GM23248 (cell line): Measurements from ENCODE around the gene SMG1. TPM values are rescaled to one million over a fixed set of nuclear protein-coding genes. Genes with fewer than 3 reads are reported as not detected.

Source experiments
- DNase-seq: peaks from one replicate; pipeline ENCODE4 v3.0.0-alpha.2; 2015
- H2AFZ ChIP-seq: fragments of 200-600 bp; sonication (generic); 2 replicates; pipeline ENCODE4 v1.6.1; 2016; ENCODE audit warnings: antibody characterized with exemption
- H3F3A ChIP-seq: fragments of 200-600 bp; sonication (generic); 2 replicates; pipeline ENCODE4 v1.6.1; 2016; ENCODE audit warnings: mild to moderate bottlenecking, antibody characterized with exemption, mixed run types; ENCODE audit not compliant: insufficient read depth
- H3K27ac ChIP-seq: fragments of 200-600 bp; sonication (generic); 2 replicates; pipeline ENCODE4 v1.5.1; 2016; ENCODE audit warnings: mild to moderate bottlenecking
- H3K27me3 ChIP-seq: fragments of 200-600 bp; sonication (generic); replicated peaks from 2 replicates; pipeline ENCODE4 v1.6.1; 2016; ENCODE audit warnings: mild to moderate bottlenecking; ENCODE audit not compliant: insufficient read depth
- H3K36me3 ChIP-seq: fragments of 200-600 bp; sonication (generic); 2 replicates; pipeline ENCODE4 v1.6.1; 2016; ENCODE audit warnings: low read depth, mild to moderate bottlenecking
- H3K4me1 ChIP-seq: fragments of 200-600 bp; sonication (generic); 2 replicates; pipeline ENCODE4 v1.6.1; 2016; ENCODE audit warnings: mild to moderate bottlenecking; ENCODE audit not compliant: insufficient read depth
- H3K4me2 ChIP-seq: fragments of 200-600 bp; sonication (generic); one replicate; pipeline ENCODE4 v1.6.1; 2016; ENCODE audit warnings: mild to moderate bottlenecking; ENCODE audit not compliant: unreplicated experiment
- H3K4me3 ChIP-seq: fragments of 200-600 bp; sonication (generic); 2 replicates; pipeline ENCODE4 v1.5.1; 2016; ENCODE audit warnings: mild to moderate bottlenecking
- H3K79me2 ChIP-seq: fragments of 200-600 bp; sonication (generic); 2 replicates; pipeline ENCODE4 v1.6.1; 2016; ENCODE audit warnings: mild to moderate bottlenecking; ENCODE audit not compliant: insufficient read depth
- H3K9ac ChIP-seq: fragments of 200-600 bp; sonication (generic); 2 replicates; pipeline ENCODE4 v1.6.1; 2016; ENCODE audit warnings: mild to moderate bottlenecking
- H3K9me2 ChIP-seq: fragments of 200-600 bp; sonication (generic); 2 replicates; pipeline ENCODE4 v1.6.1; 2016; ENCODE audit warnings: mixed run types, mild to moderate bottlenecking, moderate library complexity; ENCODE audit not compliant: insufficient read depth
- H3K9me3 ChIP-seq: fragments of 200-600 bp; sonication (generic); one replicate; pipeline ENCODE4 v1.6.1; 2017; ENCODE audit warnings: low read depth
- H4K20me1 ChIP-seq: fragments of 200-600 bp; sonication (generic); 2 replicates; pipeline ENCODE4 v1.6.0; 2016; ENCODE audit not compliant: insufficient read depth
- EZH2 ChIP-seq: fragments of 200-600 bp; sonication (generic); IDR thresholded peaks from 2 replicates; pipeline ENCODE4 v1.6.1; 2018; ENCODE audit warnings: antibody characterized with exemption, mild to moderate bottlenecking; ENCODE audit not compliant: insufficient read depth, poor library complexity, severe bottlenecking
- EZH2phosphoT487 ChIP-seq: fragments of 200-600 bp; sonication (generic); IDR thresholded peaks from 2 replicates; pipeline ENCODE4 v1.6.1; 2018; ENCODE audit warnings: antibody characterized with exemption, moderate library complexity, mild to moderate bottlenecking, low read depth; ENCODE audit not compliant: insufficient read depth
- WGBS, 2 experiments: methylation state at CpG; one replicate each; pipeline ENCODE4 v1.1.6; 2015 to 2017; ENCODE audit warnings: low lambda C conversion rate in 2 of 2, low coverage in 1 of 2; ENCODE audit errors: missing lambda C conversion rate in 2 of 2; 5-methylcytosine and 5-hydroxymethylcytosine counted together
- in situ Hi-C: fragments of 300-500 bp; cut with MboI; formaldehyde crosslinking; loops from 2 replicates; pipeline ENCODE4 v1.15.0; 2020
- polyA plus RNA-seq: library from polyadenylated mRNA; unstranded; fragments of >200 nt; fragmentation: Nextera tagmentation; extraction: Ambion mirVana; gene quantifications from 2 replicates; pipeline ENCODE4 v1.2.1, GENCODE V29; 2016
- total RNA-seq: library from RNA; depleted of rRNA; stranded (reverse); fragments of >200 nt; shearing (Covaris generic); gene quantifications from 2 replicates; pipeline ENCODE4 v1.2.3, GENCODE V29; 2014

Gene SMG1
- total and polyA plus RNA-seq, 2 experiments from 2014 or later = 9.3 to 37.1 TPM

DNA sequence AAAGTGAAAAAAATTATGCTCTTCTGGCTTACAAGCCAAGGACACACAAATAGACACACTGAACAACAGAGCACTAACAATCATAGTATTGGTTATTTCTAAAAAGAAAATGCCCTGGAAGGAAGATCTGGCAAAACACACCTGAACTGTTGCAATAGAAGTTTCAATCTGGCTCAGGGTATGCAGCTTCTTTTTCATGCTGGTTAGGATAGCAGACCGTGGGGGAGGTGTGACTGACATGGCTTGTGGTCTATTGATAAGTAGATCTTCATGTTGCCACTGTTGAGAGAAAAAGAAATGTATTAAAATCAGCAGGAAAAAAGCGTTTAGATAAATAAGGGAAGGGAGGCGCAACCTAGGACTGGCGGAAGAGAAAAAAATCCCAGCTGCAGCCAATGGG, 98.3 kb downstream of the SMG1 start:
- H3K9me2 ChIP-seq = no peaks in the 10 kb centered on the region
- H3K9me3 ChIP-seq = no peaks in the 10 kb centered on the region
- H3K27ac ChIP-seq = no peak overlapping the region
- no peaks in the 10 kb centered on the region for H3K27me3 ChIP-seq
- H3K4me2 ChIP-seq = no peak overlapping the region
- H3K9ac ChIP-seq = no peak overlapping the region
- DNase-seq = no peak
- peaks cover 46% of the 10 kb centered on the region for H3K36me3 ChIP-seq
- H3F3A ChIP-seq = no peaks in the 10 kb centered on the region
- H3K4me3 ChIP-seq = no peak overlapping the region
- no peaks in the 10 kb centered on the region for H4K20me1 ChIP-seq
- no peak overlapping the region for H2AFZ ChIP-seq
- TF ChIP-seq EZH2phosphoT487 (no peak), EZH2 (no peak)
- 83 to 89% methylated on average over 4 of the region's 4 CpGs for WGBS, 2 experiments
- no peaks in the 10 kb centered on the region for H3K79me2 ChIP-seq
- in situ Hi-C loops = no loop called here
- H3K4me1 ChIP-seq = no peaks in the 10 kb centered on the region

DNA sequence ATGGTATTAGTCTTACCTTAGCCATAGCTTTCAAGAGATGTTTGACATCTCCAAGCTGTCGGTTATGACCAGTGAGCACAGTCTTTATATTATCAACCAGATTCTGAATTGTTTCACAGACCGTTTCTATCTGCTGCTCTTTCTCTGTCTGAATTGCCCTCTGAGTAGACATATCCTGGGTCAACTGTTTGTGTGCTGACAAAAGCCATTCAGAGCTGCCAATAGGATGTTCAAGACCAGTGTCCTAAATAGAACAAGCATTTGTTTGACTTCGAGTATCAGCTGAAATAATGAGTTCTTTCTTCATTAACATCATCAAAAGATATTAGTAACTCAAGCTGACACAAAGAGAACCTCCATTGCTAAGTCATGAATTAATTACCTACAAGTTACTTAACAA, 109.9 kb downstream of the SMG1 start:
- Histone ChIP-seq H3K9me2 (no peaks in the 10 kb centered on the region), H3K9me3 (no peaks in the 10 kb centered on the region), H3K4me2 (no peak overlapping the region), H3K27ac (no peak overlapping the region), H3K9ac (no peak overlapping the region), H3K79me2 (no peaks in the 10 kb centered on the region; the same call in 1 of the 2 replicates), H3K36me3 (peaks cover 74% of the 10 kb centered on the region), H2AFZ (no peak overlapping the region), H4K20me1 (no peaks in the 10 kb centered on the region), H3K27me3 (no peaks in the 10 kb centered on the region), H3K4me1 (no peaks in the 10 kb centered on the region), H3K4me3 (no peak overlapping the region), H3F3A (peaks cover 26% of the 10 kb centered on the region; the same call in 1 of the 2 replicates)
- no peak for DNase-seq
- TF ChIP-seq EZH2 = no peak
- no peak for TF ChIP-seq EZH2phosphoT487
- in situ Hi-C loops = loop anchor here (25.0 kb wide), 1 partner anchor 721 kb away; no protein-coding TSS in a partner anchor
- WGBS, 2 experiments = 98 to 100% methylated on average over 3 of the region's 3 CpGs

DNA sequence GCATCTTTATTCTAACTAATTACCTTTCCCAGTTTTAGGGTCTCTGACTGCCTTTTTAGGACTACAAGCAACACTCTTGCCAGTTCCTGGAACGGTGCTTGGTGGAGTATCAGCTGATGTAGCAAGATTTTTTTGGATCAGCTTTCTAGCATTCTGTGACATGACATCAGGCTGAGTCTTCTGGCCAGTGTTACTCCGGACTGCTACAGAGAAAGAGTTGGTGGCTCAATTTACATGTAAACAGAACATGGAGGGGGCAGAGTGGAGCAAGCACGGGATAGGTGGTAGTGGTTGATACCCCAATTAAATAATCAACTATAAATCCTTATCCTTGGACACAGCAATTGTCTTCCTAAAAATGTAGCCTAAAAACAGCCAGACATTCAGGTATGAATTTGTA, 114.3 kb downstream of the SMG1 start:
- no peaks in the 10 kb centered on the region for H3K9me2 ChIP-seq
- 61 to 69% methylated on average over 3 of the region's 3 CpGs for WGBS, 2 experiments

GRCh38 chr16:18809165-18809564, 117.0 kb downstream of the SMG1 start:
- in situ Hi-C loops = loop anchor here (25.0 kb wide), 1 partner anchor 728 kb away; no protein-coding TSS in a partner anchor
- Histone ChIP-seq H4K20me1 (no peaks in the 10 kb centered on the region), H2AFZ (no peak overlapping the region), H3K4me3 (no peak overlapping the region), H3K9me3 (no peaks in the 10 kb centered on the region), H3K9me2 (no peaks in the 10 kb centered on the region), H3F3A (peaks cover 27% of the 10 kb centered on the region), H3K27ac (no peak overlapping the region), H3K4me2 (no peak overlapping the region), H3K36me3 (peaks cover 65% of the 10 kb centered on the region), H3K9ac (no peak overlapping the region), H3K4me1 (peaks cover 12% of the 10 kb centered on the region), H3K79me2 (peaks cover 17% of the 10 kb centered on the region), H3K27me3 (no peaks in the 10 kb centered on the region)
- no peak for DNase-seq
- WGBS, 2 experiments = 96 to 97% methylated on average over 13 of the region's 13 CpGs
- TF ChIP-seq EZH2phosphoT487 (no peak), EZH2 (no peak)

More for the DNA sequence above, 114.3 kb downstream of the SMG1 start:
- in situ Hi-C loops = loop anchor here (25.0 kb wide), 1 partner anchor 725 kb away; no protein-coding TSS in a partner anchor
- peaks cover 21% of the 10 kb centered on the region; the same call in 1 of the 2 replicates for H3F3A ChIP-seq
- H3K9me3 ChIP-seq = no peaks in the 10 kb centered on the region
- peaks cover 4% of the 10 kb centered on the region for H3K79me2 ChIP-seq
- DNase-seq = no peak
- TF ChIP-seq EZH2 (no peak), EZH2phosphoT487 (no peak)
- H3K27ac ChIP-seq = no peak overlapping the region
- H4K20me1 ChIP-seq = no peaks in the 10 kb centered on the region
- H3K4me2 ChIP-seq = no peak overlapping the region
- no peaks in the 10 kb centered on the region for H3K4me1 ChIP-seq
- H3K9ac ChIP-seq = no peak overlapping the region
- no peaks in the 10 kb centered on the region for H3K27me3 ChIP-seq
- H2AFZ ChIP-seq = no peak overlapping the region
- peaks cover 81% of the 10 kb centered on the region for H3K36me3 ChIP-seq
- H3K4me3 ChIP-seq = no peak overlapping the region
